ENCODE measurements around the gene GRB2. TPM values are rescaled to one million over a fixed set of nuclear protein-coding genes. Genes with fewer than 3 reads are reported as not detected.

Gene GRB2
- total RNA-seq, 2 experiments from 2014 or later, result 244 to 308 TPM

GRCh38 chr17:75396796-75397195 lies 8.7 kb downstream of the GRB2 start:
- BruUV-seq (replicated peaks), result no TSS peak
- H3K4me2 ChIP-seq (ENCODE audit: low read length), result peak overlapping the region; percentile 89
- TF ChIP-seq EZH2phosphoT487 (IDR thresholded peaks at IDR 0.05; ENCODE audit: borderline replicate concordance, low read depth, low read length), result no peak
- no peak for TF ChIP-seq CTCF (conservative IDR thresholded peaks at IDR 0.05; ENCODE audit: low read length)
- H2AFZ ChIP-seq (ENCODE audit: low read length), result no peak overlapping the region
- DNase-seq (ENCODE audit: low spot score), result peak; percentile 54
- H4K20me1 ChIP-seq (ENCODE audit: insufficient read depth, low read length), result peaks cover 59% of the 10 kb centered on the region
- H3K4me1 ChIP-seq (ENCODE audit: insufficient read depth, low read length, poor library complexity, severe bottlenecking), result peaks cover 68% of the 10 kb centered on the region
- intact Hi-C loops (cut with micrococcal nuclease; ENCODE audit: unreplicated experiment), result no loop called here
- H3K9me3 ChIP-seq (ENCODE audit: low read length), result peaks cover 7% of the 10 kb centered on the region; the same call in 1 of the 2 replicates
- peaks cover 100% of the 10 kb centered on the region for H3K79me2 ChIP-seq (ENCODE audit: insufficient read depth, low read depth, low read length)
- peak overlapping the region; percentile 56 for H3K27ac ChIP-seq (ENCODE audit: low read depth, low read length, poor library complexity, severe bottlenecking)
- POLR2A ChIA-PET, result interaction anchor here (0.5 to 6.1 kb wide), 27 partner anchors 9 to 668 kb away, joined by 3 to 55 read pairs (median 5); partner anchors contain the start of genes GRB2 and SLC25A19
- H3K9me2 ChIP-seq (ENCODE audit: insufficient read depth, low read length), result no peaks in the 10 kb centered on the region
- H3K36me3 ChIP-seq (ENCODE audit: insufficient read depth, low read length), result peaks cover 72% of the 10 kb centered on the region
- peak overlapping the region; percentile 69 for H3K4me3 ChIP-seq (ENCODE audit: low read depth, low read length, poor library complexity, severe bottlenecking)
- CTCF ChIA-PET (ENCODE audit: unreplicated experiment), result interaction anchor here (0.6 to 1.8 kb wide), 7 partner anchors 9 to 108 kb away, joined by 3 to 7 read pairs (median 4); partner anchors contain the start of genes GRB2 and SLC25A19

GRCh38 chr17:75396025-75396424 lies 9.5 kb downstream of the GRB2 start:
- ChIA-PET CTCF (ENCODE audit: unreplicated experiment) (interaction anchor here (1.0 to 1.8 kb wide), 3 partner anchors 74 to 107 kb away, joined by 4 to 7 read pairs (median 4); partner anchors contain the start of gene SLC25A19), POLR2A (interaction anchor here (0.6 to 6.1 kb wide), 21 partner anchors 10 to 107 kb away, joined by 3 to 55 read pairs (median 6); partner anchors contain the start of genes GRB2 and SLC25A19)
- Histone ChIP-seq H3K79me2 (ENCODE audit: insufficient read depth, low read depth, low read length) (peaks cover 100% of the 10 kb centered on the region), H3K4me3 (ENCODE audit: low read depth, low read length, poor library complexity, severe bottlenecking) (peak overlapping the region; percentile 69), H3K9me3 (ENCODE audit: low read length) (peaks cover 7% of the 10 kb centered on the region; the same call in 1 of the 2 replicates), H3K36me3 (ENCODE audit: insufficient read depth, low read length) (peaks cover 73% of the 10 kb centered on the region), H4K20me1 (ENCODE audit: insufficient read depth, low read length) (peaks cover 57% of the 10 kb centered on the region), H3K4me2 (ENCODE audit: low read length) (peak overlapping the region; percentile 89), H3K27ac (ENCODE audit: low read depth, low read length, poor library complexity, severe bottlenecking) (peak overlapping the region; percentile 56), H3K9me2 (ENCODE audit: insufficient read depth, low read length) (no peaks in the 10 kb centered on the region), H2AFZ (ENCODE audit: low read length) (no peak overlapping the region), H3K4me1 (ENCODE audit: insufficient read depth, low read length, poor library complexity, severe bottlenecking) (peaks cover 63% of the 10 kb centered on the region)
- no peak for TF ChIP-seq CTCF (conservative IDR thresholded peaks at IDR 0.05; ENCODE audit: low read length)
- TF ChIP-seq EZH2phosphoT487 (IDR thresholded peaks at IDR 0.05; ENCODE audit: borderline replicate concordance, low read depth, low read length), result no peak
- no TSS peak for BruUV-seq (replicated peaks)
- intact Hi-C loops (cut with micrococcal nuclease; ENCODE audit: unreplicated experiment), result no loop called here
- no peak for DNase-seq (ENCODE audit: low spot score)

- intact Hi-C loops (cut with micrococcal nuclease; ENCODE audit: unreplicated experiment), result no loop called here
- Histone ChIP-seq H3K4me3 (ENCODE audit: low read depth, low read length, poor library complexity, severe bottlenecking) (peak overlapping the region; percentile 69), H3K79me2 (ENCODE audit: insufficient read depth, low read depth, low read length) (peaks cover 100% of the 10 kb centered on the region), H3K36me3 (ENCODE audit: insufficient read depth, low read length) (peaks cover 70% of the 10 kb centered on the region), H3K9me2 (ENCODE audit: insufficient read depth, low read length) (no peaks in the 10 kb centered on the region), H3K9me3 (ENCODE audit: low read length) (no peaks in the 10 kb centered on the region), H4K20me1 (ENCODE audit: insufficient read depth, low read length) (peaks cover 69% of the 10 kb centered on the region), H2AFZ (ENCODE audit: low read length) (no peak overlapping the region), H3K4me2 (ENCODE audit: low read length) (peak overlapping the region; percentile 89), H3K27ac (ENCODE audit: low read depth, low read length, poor library complexity, severe bottlenecking) (peak overlapping the region; percentile 56), H3K4me1 (ENCODE audit: insufficient read depth, low read length, poor library complexity, severe bottlenecking) (peaks cover 70% of the 10 kb centered on the region)
- BruUV-seq (replicated peaks), result no TSS peak
- CTCF ChIA-PET (ENCODE audit: unreplicated experiment), result interaction anchor here (0.7 to 1.7 kb wide), 5 partner anchors 16 to 154 kb away, joined by 3 to 15 read pairs (median 6); partner anchors contain the start of gene SLC25A19
- TF ChIP-seq CTCF (conservative IDR thresholded peaks at IDR 0.05; ENCODE audit: low read length), result no peak
- no peak for TF ChIP-seq EZH2phosphoT487 (IDR thresholded peaks at IDR 0.05; ENCODE audit: borderline replicate concordance, low read depth, low read length)
- POLR2A ChIA-PET, result interaction anchor here (0.6 to 6.1 kb wide), 16 partner anchors 9 to 166 kb away, joined by 3 to 55 read pairs (median 6); partner anchors contain the start of genes GRB2 and SLC25A19
- peak; percentile 43 for DNase-seq (ENCODE audit: low spot score)
Observed at GRCh38 chr17:75394332-75394918, 11.1 kb downstream of the GRB2 start.

Data from OCI-LY7 (cell line).